GM12878 (cell line): ENCODE results near the gene NFKBIE.

Experiments
- EP300 ChIP-seq, 2 experiments: fragments of 150-350 bp in 1 of 2; IDR thresholded peaks; 2 replicates each; pipeline ENCODE4 v1.6.1; 2011 to 2012; ENCODE audit warnings: low read depth in 2 of 2, low read length in 2 of 2, borderline replicate concordance in 1 of 2, improper control_type of control experiment in 1 of 2, inconsistent platforms in 1 of 2; ENCODE audit not compliant: control insufficient read depth in 1 of 2
- ETV6 ChIP-seq, 2 experiments: fragments of 450-650 bp in 1 of 2; IDR thresholded peaks in 1 of 2; conservative IDR thresholded peaks in 1 of 2; 2 replicates each; pipeline ENCODE4 v1.6.1; 2014; ENCODE audit warnings: antibody characterized with exemption in 1 of 2, borderline replicate concordance in 1 of 2, low read depth in 1 of 2, mild to moderate bottlenecking in 1 of 2, moderate library complexity in 1 of 2
- POLR2A ChIP-seq: IDR thresholded peaks from 2 replicates; pipeline ENCODE4 v1.6.1; 2011; ENCODE audit warnings: low read depth, mild to moderate bottlenecking, low read length
- POLR2AphosphoS5 ChIP-seq: IDR thresholded peaks from 2 replicates; pipeline ENCODE4 v1.6.1; 2011; ENCODE audit warnings: mild to moderate bottlenecking, low read length, inconsistent platforms
- SMAD1 ChIP-seq: fragments of 450-650 bp; IDR thresholded peaks from 2 replicates; pipeline ENCODE4 v1.6.1; 2018; ENCODE audit warnings: mild to moderate bottlenecking, low read depth; ENCODE audit not compliant: partially characterized antibody
- ZNF274 ChIP-seq: IDR thresholded peaks from one replicate; pipeline ENCODE4 v1.8.0; 2011; ENCODE audit not compliant: insufficient read length, insufficient read depth
- TF ChIP-seq, protein P1 (sequence below), 3 experiments: IDR thresholded peaks in 2 of 3; conservative IDR thresholded peaks in 1 of 3; 2 replicates each; pipeline ENCODE4 v1.5.1; 2011; ENCODE audit warnings: low read depth in 3 of 3, low read length in 3 of 3, mild to moderate bottlenecking in 3 of 3, control low read depth in 2 of 3, moderate library complexity in 2 of 3, inconsistent platforms in 1 of 3, mixed read lengths in 1 of 3; ENCODE audit not compliant: control insufficient read depth in 2 of 3, insufficient read depth in 1 of 3; ENCODE audit errors: extremely low read depth in 1 of 3
- TF ChIP-seq, protein P2 (sequence below): fragments of 150-350 bp; IDR thresholded peaks from 2 replicates; pipeline ENCODE4 v1.6.1; 2016; ENCODE audit warnings: low read depth, low read length
- TF ChIP-seq, protein P3 (sequence below): IDR thresholded peaks from 2 replicates; pipeline ENCODE4 v1.6.1; 2012; ENCODE audit warnings: mild to moderate bottlenecking, low read depth, low read length
- TF ChIP-seq, protein P4 (sequence below): IDR thresholded peaks from 2 replicates; pipeline ENCODE4 v1.6.1; 2011; ENCODE audit warnings: mild to moderate bottlenecking, low read depth, low read length, moderate library complexity; ENCODE audit not compliant: insufficient replicate concordance

- TF ChIP-seq EP300 (IDR thresholded peaks at IDR 0.05; ENCODE audit: borderline replicate concordance in 1 of 2, control insufficient read depth in 1 of 2, low read depth in 2 of 2, low read length in 2 of 2) (no peak), POLR2AphosphoS5 (no peak), SMAD1 (no peak), POLR2A (no peak), ETV6 (conservative IDR thresholded peaks at IDR 0.05 in 1 of 2, IDR thresholded peaks at IDR 0.05 in 1 of 2; ENCODE audit: borderline replicate concordance in 1 of 2, low read depth in 1 of 2) (no peak), ZNF274 (no peak)
- TF ChIP-seq, protein P1, sequence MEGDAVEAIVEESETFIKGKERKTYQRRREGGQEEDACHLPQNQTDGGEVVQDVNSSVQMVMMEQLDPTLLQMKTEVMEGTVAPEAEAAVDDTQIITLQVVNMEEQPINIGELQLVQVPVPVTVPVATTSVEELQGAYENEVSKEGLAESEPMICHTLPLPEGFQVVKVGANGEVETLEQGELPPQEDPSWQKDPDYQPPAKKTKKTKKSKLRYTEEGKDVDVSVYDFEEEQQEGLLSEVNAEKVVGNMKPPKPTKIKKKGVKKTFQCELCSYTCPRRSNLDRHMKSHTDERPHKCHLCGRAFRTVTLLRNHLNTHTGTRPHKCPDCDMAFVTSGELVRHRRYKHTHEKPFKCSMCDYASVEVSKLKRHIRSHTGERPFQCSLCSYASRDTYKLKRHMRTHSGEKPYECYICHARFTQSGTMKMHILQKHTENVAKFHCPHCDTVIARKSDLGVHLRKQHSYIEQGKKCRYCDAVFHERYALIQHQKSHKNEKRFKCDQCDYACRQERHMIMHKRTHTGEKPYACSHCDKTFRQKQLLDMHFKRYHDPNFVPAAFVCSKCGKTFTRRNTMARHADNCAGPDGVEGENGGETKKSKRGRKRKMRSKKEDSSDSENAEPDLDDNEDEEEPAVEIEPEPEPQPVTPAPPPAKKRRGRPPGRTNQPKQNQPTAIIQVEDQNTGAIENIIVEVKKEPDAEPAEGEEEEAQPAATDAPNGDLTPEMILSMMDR (IDR thresholded peaks at IDR 0.05 in 2 of 3, conservative IDR thresholded peaks at IDR 0.05 in 1 of 3; ENCODE audit: control insufficient read depth in 2 of 3, extremely low read depth in 1 of 3, insufficient read depth in 1 of 3, low read depth in 3 of 3, low read length in 3 of 3) = no peak
- TF ChIP-seq, protein P2, sequence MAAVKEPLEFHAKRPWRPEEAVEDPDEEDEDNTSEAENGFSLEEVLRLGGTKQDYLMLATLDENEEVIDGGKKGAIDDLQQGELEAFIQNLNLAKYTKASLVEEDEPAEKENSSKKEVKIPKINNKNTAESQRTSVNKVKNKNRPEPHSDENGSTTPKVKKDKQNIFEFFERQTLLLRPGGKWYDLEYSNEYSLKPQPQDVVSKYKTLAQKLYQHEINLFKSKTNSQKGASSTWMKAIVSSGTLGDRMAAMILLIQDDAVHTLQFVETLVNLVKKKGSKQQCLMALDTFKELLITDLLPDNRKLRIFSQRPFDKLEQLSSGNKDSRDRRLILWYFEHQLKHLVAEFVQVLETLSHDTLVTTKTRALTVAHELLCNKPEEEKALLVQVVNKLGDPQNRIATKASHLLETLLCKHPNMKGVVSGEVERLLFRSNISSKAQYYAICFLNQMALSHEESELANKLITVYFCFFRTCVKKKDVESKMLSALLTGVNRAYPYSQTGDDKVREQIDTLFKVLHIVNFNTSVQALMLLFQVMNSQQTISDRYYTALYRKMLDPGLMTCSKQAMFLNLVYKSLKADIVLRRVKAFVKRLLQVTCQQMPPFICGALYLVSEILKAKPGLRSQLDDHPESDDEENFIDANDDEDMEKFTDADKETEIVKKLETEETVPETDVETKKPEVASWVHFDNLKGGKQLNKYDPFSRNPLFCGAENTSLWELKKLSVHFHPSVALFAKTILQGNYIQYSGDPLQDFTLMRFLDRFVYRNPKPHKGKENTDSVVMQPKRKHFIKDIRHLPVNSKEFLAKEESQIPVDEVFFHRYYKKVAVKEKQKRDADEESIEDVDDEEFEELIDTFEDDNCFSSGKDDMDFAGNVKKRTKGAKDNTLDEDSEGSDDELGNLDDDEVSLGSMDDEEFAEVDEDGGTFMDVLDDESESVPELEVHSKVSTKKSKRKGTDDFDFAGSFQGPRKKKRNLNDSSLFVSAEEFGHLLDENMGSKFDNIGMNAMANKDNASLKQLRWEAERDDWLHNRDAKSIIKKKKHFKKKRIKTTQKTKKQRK = no peak
- TF ChIP-seq, protein P3, sequence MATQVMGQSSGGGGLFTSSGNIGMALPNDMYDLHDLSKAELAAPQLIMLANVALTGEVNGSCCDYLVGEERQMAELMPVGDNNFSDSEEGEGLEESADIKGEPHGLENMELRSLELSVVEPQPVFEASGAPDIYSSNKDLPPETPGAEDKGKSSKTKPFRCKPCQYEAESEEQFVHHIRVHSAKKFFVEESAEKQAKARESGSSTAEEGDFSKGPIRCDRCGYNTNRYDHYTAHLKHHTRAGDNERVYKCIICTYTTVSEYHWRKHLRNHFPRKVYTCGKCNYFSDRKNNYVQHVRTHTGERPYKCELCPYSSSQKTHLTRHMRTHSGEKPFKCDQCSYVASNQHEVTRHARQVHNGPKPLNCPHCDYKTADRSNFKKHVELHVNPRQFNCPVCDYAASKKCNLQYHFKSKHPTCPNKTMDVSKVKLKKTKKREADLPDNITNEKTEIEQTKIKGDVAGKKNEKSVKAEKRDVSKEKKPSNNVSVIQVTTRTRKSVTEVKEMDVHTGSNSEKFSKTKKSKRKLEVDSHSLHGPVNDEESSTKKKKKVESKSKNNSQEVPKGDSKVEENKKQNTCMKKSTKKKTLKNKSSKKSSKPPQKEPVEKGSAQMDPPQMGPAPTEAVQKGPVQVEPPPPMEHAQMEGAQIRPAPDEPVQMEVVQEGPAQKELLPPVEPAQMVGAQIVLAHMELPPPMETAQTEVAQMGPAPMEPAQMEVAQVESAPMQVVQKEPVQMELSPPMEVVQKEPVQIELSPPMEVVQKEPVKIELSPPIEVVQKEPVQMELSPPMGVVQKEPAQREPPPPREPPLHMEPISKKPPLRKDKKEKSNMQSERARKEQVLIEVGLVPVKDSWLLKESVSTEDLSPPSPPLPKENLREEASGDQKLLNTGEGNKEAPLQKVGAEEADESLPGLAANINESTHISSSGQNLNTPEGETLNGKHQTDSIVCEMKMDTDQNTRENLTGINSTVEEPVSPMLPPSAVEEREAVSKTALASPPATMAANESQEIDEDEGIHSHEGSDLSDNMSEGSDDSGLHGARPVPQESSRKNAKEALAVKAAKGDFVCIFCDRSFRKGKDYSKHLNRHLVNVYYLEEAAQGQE = no peak
- TF ChIP-seq, protein P4, sequence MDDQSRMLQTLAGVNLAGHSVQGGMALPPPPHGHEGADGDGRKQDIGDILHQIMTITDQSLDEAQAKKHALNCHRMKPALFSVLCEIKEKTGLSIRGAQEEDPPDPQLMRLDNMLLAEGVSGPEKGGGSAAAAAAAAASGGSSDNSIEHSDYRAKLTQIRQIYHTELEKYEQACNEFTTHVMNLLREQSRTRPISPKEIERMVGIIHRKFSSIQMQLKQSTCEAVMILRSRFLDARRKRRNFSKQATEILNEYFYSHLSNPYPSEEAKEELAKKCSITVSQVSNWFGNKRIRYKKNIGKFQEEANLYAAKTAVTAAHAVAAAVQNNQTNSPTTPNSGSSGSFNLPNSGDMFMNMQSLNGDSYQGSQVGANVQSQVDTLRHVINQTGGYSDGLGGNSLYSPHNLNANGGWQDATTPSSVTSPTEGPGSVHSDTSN = no peak
Observed at GRCh38 chr6:44298864-44299263, 33.5 kb upstream of the NFKBIE start.
